RPMI8226 (cell line): Measurements from ENCODE around the gene RBMS1.
A peak's percentile ranks its signal among the peaks of the same experiment; 100 is the strongest.

Source experiments
- DNase-seq: peaks from one replicate; pipeline ENCODE4 v3.0.0-alpha.2; 2015

Gene RBMS1

GRCh38 chr2:160294339-160294803 lies 199.2 kb downstream of the RBMS1 start:
- DNase-seq = no peak

GRCh38 chr2:160293391-160294091 lies 200.1 kb downstream of the RBMS1 start:
- DNase-seq = no peak

GRCh38 chr2:160292225-160292624 lies 201.4 kb downstream of the RBMS1 start:
- DNase-seq = no peak

- DNase-seq = no peak
Measured at GRCh38 chr2:160291382-160291781, 202.2 kb downstream of the RBMS1 start.

- DNase-seq = no peak
Measured at GRCh38 chr2:160290598-160290997, 203.0 kb downstream of the RBMS1 start.

GRCh38 chr2:160289831-160290230 lies 203.8 kb downstream of the RBMS1 start:
- no peak for DNase-seq

- DNase-seq = no peak
Measured at GRCh38 chr2:160289126-160289525, 204.5 kb downstream of the RBMS1 start.

- no peak for DNase-seq
Measured at GRCh38 chr2:160288324-160288723, 205.3 kb downstream of the RBMS1 start.

- no peak for DNase-seq
Measured at GRCh38 chr2:160287476-160287875, 206.1 kb downstream of the RBMS1 start.

GRCh38 chr2:160286551-160286950 lies 207.1 kb downstream of the RBMS1 start:
- DNase-seq = no peak

GRCh38 chr2:160283675-160284074 lies 209.9 kb downstream of the RBMS1 start:
- DNase-seq = no peak

GRCh38 chr2:160282063-160282580 lies 211.5 kb downstream of the RBMS1 start:
- no peak for DNase-seq

- no peak for DNase-seq
Measured at GRCh38 chr2:160281213-160281612, 212.4 kb downstream of the RBMS1 start.

GRCh38 chr2:160279813-160280465 lies 213.7 kb downstream of the RBMS1 start:
- DNase-seq = no peak

GRCh38 chr2:160278879-160279177 lies 214.8 kb downstream of the RBMS1 start:
- no peak for DNase-seq

- no peak for DNase-seq
Measured at GRCh38 chr2:160278101-160278878, 215.3 kb downstream of the RBMS1 start.

GRCh38 chr2:160277151-160277550 lies 216.5 kb downstream of the RBMS1 start:
- DNase-seq = no peak

GRCh38 chr2:160275656-160276055 lies 218.0 kb downstream of the RBMS1 start:
- DNase-seq = no peak

GRCh38 chr2:160271171-160272086 lies 222.2 kb downstream of the RBMS1 start:
- DNase-seq = no peak

- no peak for DNase-seq
Measured at GRCh38 chr2:160270571-160271113, 223.0 kb downstream of the RBMS1 start.

GRCh38 chr2:160269803-160270570 lies 223.6 kb downstream of the RBMS1 start:
- DNase-seq = peak; percentile 59

GRCh38 chr2:160269365-160269764 lies 224.2 kb downstream of the RBMS1 start:
- DNase-seq = no peak
